CD14-positive monocyte (primary cell): ENCODE data around the gene SLC26A6. TPM values are rescaled to one million over a fixed set of nuclear protein-coding genes. Genes with fewer than 3 reads are reported as not detected.

Experiments
- DNase-seq, 3 donors: peaks; one replicate each; pipeline ENCODE4 v3.0.0-alpha.2; 2011 to 2022
- H2AFZ ChIP-seq: 2 replicates; pipeline ENCODE4 v1.6.0; 2012; ENCODE audit warnings: mild to moderate bottlenecking, low read depth, low read length, inconsistent platforms; ENCODE audit not compliant: insufficient read depth, poor library complexity, severe bottlenecking
- H3K27ac ChIP-seq, 2 donors: 1 replicate in 1 of 2; 2 replicates in 1 of 2; pipeline ENCODE4 v1.5.1; 2012 to 2013; ENCODE audit warnings: low read length in 2 of 2, control low read depth in 1 of 2, inconsistent platforms in 1 of 2, low read depth in 1 of 2, mild to moderate bottlenecking in 1 of 2
- H3K27me3 ChIP-seq, 2 donors: one replicate each; pipeline versions ENCODE4 v1.6.0 to v1.6.1; 2011 to 2013; ENCODE audit warnings: low read length in 2 of 2; ENCODE audit not compliant: control insufficient read depth in 2 of 2, insufficient read depth in 2 of 2
- H3K36me3 ChIP-seq, 2 donors: replicated peaks in 1 of 2; 1 replicate in 1 of 2; 2 replicates in 1 of 2; pipeline versions ENCODE4 v1.5.1 to v1.6.1; 2012 to 2013; ENCODE audit warnings: low read length in 2 of 2, control low read depth in 1 of 2, inconsistent platforms in 1 of 2, mild to moderate bottlenecking in 1 of 2; ENCODE audit not compliant: insufficient read depth in 2 of 2, control insufficient read depth in 1 of 2
- H3K4me1 ChIP-seq, 2 donors: 1 replicate in 1 of 2; 2 replicates in 1 of 2; pipeline versions ENCODE4 v1.5.1 to v1.6.1; 2012 to 2013; ENCODE audit warnings: low read length in 2 of 2, control low read depth in 1 of 2, inconsistent platforms in 1 of 2, mild to moderate bottlenecking in 1 of 2, moderate library complexity in 1 of 2; ENCODE audit not compliant: insufficient read depth in 2 of 2, control insufficient read depth in 1 of 2
- H3K4me2 ChIP-seq: replicated peaks from 2 replicates; pipeline ENCODE3; 2012; ENCODE audit warnings: low read length, moderate library complexity, mild to moderate bottlenecking; ENCODE audit not compliant: poor library complexity, severe bottlenecking; ENCODE audit errors: extremely low read depth
- H3K4me3 ChIP-seq, 3 experiments: fragments of 200-600 bp in 1 of 3; sonication (generic) in 1 of 3; replicated peaks in 1 of 3; 1 replicate in 2 of 3; 2 replicates in 1 of 3; pipeline ENCODE4 v1.5.1; 2011 to 2013; ENCODE audit warnings: low read length in 3 of 3, mild to moderate bottlenecking in 3 of 3, control low read depth in 2 of 3, low read depth in 2 of 3, inconsistent platforms in 1 of 3, moderate library complexity in 1 of 3
- H3K79me2 ChIP-seq: 2 replicates; pipeline ENCODE4 v1.6.0; 2012; ENCODE audit warnings: mild to moderate bottlenecking, control low read depth, inconsistent platforms, low read length, moderate library complexity; ENCODE audit not compliant: insufficient read depth
- H3K9ac ChIP-seq: 2 replicates; pipeline ENCODE4 v1.6.0; 2017; ENCODE audit warnings: low read length, mild to moderate bottlenecking; ENCODE audit not compliant: insufficient read depth, poor library complexity, severe bottlenecking
- H3K9me3 ChIP-seq, 2 donors: replicated peaks in 1 of 2; 1 replicate in 1 of 2; 2 replicates in 1 of 2; pipeline versions ENCODE4 v1.5.1 to v1.6.1; 2012 to 2013; ENCODE audit warnings: low read length in 2 of 2, control low read depth in 1 of 2; ENCODE audit not compliant: control insufficient read depth in 1 of 2, insufficient read depth in 1 of 2
- H4K20me1 ChIP-seq: 2 replicates; pipeline ENCODE4 v1.6.0; 2012; ENCODE audit warnings: mild to moderate bottlenecking, low read length, control low read depth, moderate library complexity; ENCODE audit not compliant: insufficient read depth
- H3K27ac Mint-ChIP-seq, 7 donors: one replicate each; pipeline ENCODE4 v1.8.0; 2020; ENCODE audit warnings: mild to moderate bottlenecking in 7 of 7, mixed read lengths in 7 of 7, moderate library complexity in 6 of 7, inconsistent platforms in 2 of 7
- H3K27me3 Mint-ChIP-seq, 3 donors: one replicate each; pipeline ENCODE4 v1.8.0; 2021 to 2022; ENCODE audit warnings: low read depth in 3 of 3, mild to moderate bottlenecking in 3 of 3, mixed read lengths in 3 of 3, moderate library complexity in 3 of 3, inconsistent platforms in 1 of 3
- H3K36me3 Mint-ChIP-seq, 2 donors: one replicate each; pipeline ENCODE4 v1.8.0; 2020; ENCODE audit warnings: mixed read lengths in 2 of 2, inconsistent platforms in 1 of 2, mild to moderate bottlenecking in 1 of 2
- H3K4me1 Mint-ChIP-seq: one replicate; pipeline ENCODE4 v1.8.0; 2020; ENCODE audit warnings: mild to moderate bottlenecking, mixed read lengths
- H3K4me3 Mint-ChIP-seq, 2 donors: one replicate each; pipeline ENCODE4 v1.8.0; 2020; ENCODE audit warnings: mild to moderate bottlenecking in 2 of 2, mixed read lengths in 2 of 2, moderate library complexity in 1 of 2
- H3K9me3 Mint-ChIP-seq, 7 donors: one replicate each; pipeline ENCODE4 v1.8.0; 2020 to 2022; ENCODE audit warnings: mixed read lengths in 7 of 7, mild to moderate bottlenecking in 6 of 7, moderate library complexity in 6 of 7, inconsistent platforms in 2 of 7
- CTCF ChIP-seq: fragments of 200-600 bp; IDR thresholded peaks from one replicate; pipeline ENCODE4 v1.8.0; 2022; ENCODE audit warnings: antibody characterized with exemption, mild to moderate bottlenecking
- WGBS: methylation state at CpG from one replicate; pipeline ENCODE4 v1.1.5; 2013; ENCODE audit warnings: missing lambda C conversion rate; ENCODE audit not compliant: insufficient coverage; 5-methylcytosine and 5-hydroxymethylcytosine counted together
- intact Hi-C, 2 donors: fragments of 100-400 bp; cut with micrococcal nuclease; formaldehyde crosslinking; loops; one replicate each; pipeline versions ENCODE4 v1.15.0 to v1.15.1; 2023
- polyA plus RNA-seq, 3 donors: library from polyadenylated mRNA; depleted of rRNA in 1 of 3; unstranded in 2 of 3; stranded (reverse) in 1 of 3; fragments of 300-500 nt in 2 of 3; fragments of >200 nt in 1 of 3; fragmentation: Illumina TruSeq in 2 of 3; gene quantifications; 1 replicate in 2 of 3; 2 replicates in 1 of 3; pipeline ENCODE4 v1.2.3, GENCODE V29; 2012 to 2021

The SLC26A6 gene
- polyA plus RNA-seq, 3 donors, result 16.3 to 92.8 (median 20.4) TPM

- H3K4me3 ChIP-seq, result peak overlapping the region; percentile 34 to 77 (median 47)
- WGBS, result 48% methylated on average over 45 of the region's 45 CpGs
- no peak for TF ChIP-seq CTCF
- intact Hi-C loops, result no loop called here
- no peaks in the 10 kb centered on the region for H3K79me2 ChIP-seq
- H3K36me3 ChIP-seq, result no peaks in the 10 kb centered on the region
- peaks cover 2% of the 10 kb centered on the region for H4K20me1 ChIP-seq
- peaks cover 9 to 14% of the 10 kb centered on the region in 2 donors for H3K9me3 ChIP-seq
- Mint-ChIP-seq H3K27ac (no peak overlapping the region), H3K27me3 (peaks cover 27 to 51% (median 29%) of the 10 kb centered on the region in 3 donors), H3K4me3 (peak overlapping the region; percentile 72 to 73), H3K36me3 (no peaks in the 10 kb centered on the region), H3K4me1 (peaks cover 18% of the 10 kb centered on the region), H3K9me3 (peaks cover 2 to 13% (median 8%) of the 10 kb centered on the region in 7 donors)
- peak overlapping the region; percentile 63 for H3K9ac ChIP-seq
- peak overlapping the region; percentile 75 for H3K4me2 ChIP-seq
- no peak overlapping the region for H3K27ac ChIP-seq
- H3K27me3 ChIP-seq, result peaks cover 4 to 37% of the 10 kb centered on the region in 2 donors
- DNase-seq, result no peak
- peak overlapping the region; percentile 78 for H2AFZ ChIP-seq
- H3K4me1 ChIP-seq, result peaks cover 23 to 34% of the 10 kb centered on the region in 2 donors
Observed at GRCh38 chr3:48656841-48657281, 21.6 kb upstream of the SLC26A6 start.

- peak overlapping the region; percentile 34 to 77 (median 47) for H3K4me3 ChIP-seq
- peaks cover 18 to 28% of the 10 kb centered on the region in 2 donors for H3K4me1 ChIP-seq
- H3K27me3 ChIP-seq, result peaks cover under 1 to 31% of the 10 kb centered on the region in 2 donors
- H3K9me3 ChIP-seq, result peaks cover 7 to 8% of the 10 kb centered on the region in 2 donors
- peak overlapping the region in 1 of 2 donors; percentile 59 for H3K27ac ChIP-seq
- WGBS, result 4% methylated on average over 94 of the region's 94 CpGs
- H3K4me3 Mint-ChIP-seq, result peak overlapping the region; percentile 75 to 79
- no peaks in the 10 kb centered on the region for H3K79me2 ChIP-seq
- no peaks in the 10 kb centered on the region for H4K20me1 ChIP-seq
- peak overlapping the region; percentile 78 for H2AFZ ChIP-seq
- peaks cover 22 to 45% (median 23%) of the 10 kb centered on the region in 3 donors for H3K27me3 Mint-ChIP-seq
- peak; percentile 79 to 81 (median 80) for DNase-seq
- H3K9me3 Mint-ChIP-seq, result peaks cover 0 to 9% (median 6%) of the 10 kb centered on the region in 7 donors
- peak overlapping the region; percentile 63 for H3K9ac ChIP-seq
- intact Hi-C loops, result no loop called here
- peaks cover 16% of the 10 kb centered on the region for H3K4me1 Mint-ChIP-seq
- TF ChIP-seq CTCF, result peak; percentile 85
- no peaks in the 10 kb centered on the region for H3K36me3 Mint-ChIP-seq
- peak overlapping the region; percentile 75 for H3K4me2 ChIP-seq
- no peaks in the 10 kb centered on the region for H3K36me3 ChIP-seq
- H3K27ac Mint-ChIP-seq, result peak overlapping the region in 1 of 7 donors; percentile 30
Observed at GRCh38 chr3:48656061-48656840, 21.0 kb upstream of the SLC26A6 start.
